BLaER1 (cell line): Measurements from ENCODE around the gene TMEFF2.

Source experiments
- H3K27ac ChIP-seq: shearing (Covaris generic); formaldehyde crosslinking; 2 replicates; pipeline ENCODE4 v1.8.1; 2022
- H3K27me3 ChIP-seq: shearing (Covaris generic); formaldehyde crosslinking; 2 replicates; pipeline ENCODE4 v1.8.1; 2022
- H3K36me3 ChIP-seq: shearing (Covaris generic); formaldehyde crosslinking; 2 replicates; pipeline ENCODE4 v1.8.1; 2022
- H3K4me1 ChIP-seq: shearing (Covaris generic); formaldehyde crosslinking; 2 replicates; pipeline ENCODE4 v1.8.1; 2022
- H3K4me2 ChIP-seq: shearing (Covaris generic); formaldehyde crosslinking; 2 replicates; pipeline ENCODE4 v1.8.1; 2022
- H3K4me3 ChIP-seq: shearing (Covaris generic); formaldehyde crosslinking; 2 replicates; pipeline ENCODE4 v1.8.1; 2022
- H3K9ac ChIP-seq: shearing (Covaris generic); formaldehyde crosslinking; 2 replicates; pipeline ENCODE4 v1.8.1; 2022
- H3K9me3 ChIP-seq: shearing (Covaris generic); formaldehyde crosslinking; 2 replicates; pipeline ENCODE4 v1.8.1; 2022
- H4K20me1 ChIP-seq: shearing (Covaris generic); formaldehyde crosslinking; 2 replicates; pipeline ENCODE4 v1.8.1; 2022
- Cebpa-rat ChIP-seq: shearing (Covaris generic); IDR thresholded peaks from 2 replicates; pipeline ENCODE4 v1.8.1; 2022

TMEFF2 gene

GRCh38 chr2:192186806-192187205 is 7.9 kb downstream of the TMEFF2 start:
- H3K9ac ChIP-seq = no peak overlapping the region
- no peaks in the 10 kb centered on the region for H4K20me1 ChIP-seq
- H3K36me3 ChIP-seq = no peaks in the 10 kb centered on the region
- H3K27me3 ChIP-seq = no peaks in the 10 kb centered on the region
- no peaks in the 10 kb centered on the region for H3K4me1 ChIP-seq
- no peak overlapping the region for H3K27ac ChIP-seq
- no peak for TF ChIP-seq Cebpa-rat
- no peaks in the 10 kb centered on the region for H3K9me3 ChIP-seq
- no peak overlapping the region for H3K4me3 ChIP-seq
- H3K4me2 ChIP-seq = no peak overlapping the region

- H3K27ac ChIP-seq = no peak overlapping the region
- H3K4me2 ChIP-seq = no peak overlapping the region
- no peaks in the 10 kb centered on the region for H3K36me3 ChIP-seq
- no peaks in the 10 kb centered on the region for H3K4me1 ChIP-seq
- no peaks in the 10 kb centered on the region for H3K9me3 ChIP-seq
- TF ChIP-seq Cebpa-rat = no peak
- H3K4me3 ChIP-seq = no peak overlapping the region
- no peak overlapping the region for H3K9ac ChIP-seq
- H4K20me1 ChIP-seq = no peaks in the 10 kb centered on the region
- H3K27me3 ChIP-seq = no peaks in the 10 kb centered on the region
These were observed 10.4 kb downstream of the TMEFF2 start for GRCh38 chr2:192184349-192184748.

GRCh38 chr2:192183296-192183695 is 11.4 kb downstream of the TMEFF2 start:
- H3K9ac ChIP-seq = no peak overlapping the region
- no peaks in the 10 kb centered on the region for H3K27me3 ChIP-seq
- no peaks in the 10 kb centered on the region for H4K20me1 ChIP-seq
- no peaks in the 10 kb centered on the region for H3K9me3 ChIP-seq
- no peak overlapping the region for H3K4me3 ChIP-seq
- H3K4me2 ChIP-seq = no peak overlapping the region
- TF ChIP-seq Cebpa-rat = no peak
- H3K36me3 ChIP-seq = no peaks in the 10 kb centered on the region
- H3K4me1 ChIP-seq = no peaks in the 10 kb centered on the region
- H3K27ac ChIP-seq = no peak overlapping the region

GRCh38 chr2:192166946-192167345 is 27.8 kb downstream of the TMEFF2 start:
- Histone ChIP-seq H3K4me3 (no peak overlapping the region), H3K9me3 (no peaks in the 10 kb centered on the region), H3K27me3 (no peaks in the 10 kb centered on the region), H4K20me1 (no peaks in the 10 kb centered on the region), H3K4me2 (no peak overlapping the region), H3K36me3 (no peaks in the 10 kb centered on the region), H3K9ac (no peak overlapping the region), H3K27ac (no peak overlapping the region), H3K4me1 (peaks cover 4% of the 10 kb centered on the region)
- no peak for TF ChIP-seq Cebpa-rat

- H3K4me2 ChIP-seq = no peak overlapping the region
- H3K9me3 ChIP-seq = no peaks in the 10 kb centered on the region
- no peaks in the 10 kb centered on the region for H4K20me1 ChIP-seq
- H3K4me3 ChIP-seq = no peak overlapping the region
- H3K4me1 ChIP-seq = peaks cover 11% of the 10 kb centered on the region
- no peak overlapping the region for H3K27ac ChIP-seq
- H3K9ac ChIP-seq = no peak overlapping the region
- no peaks in the 10 kb centered on the region for H3K36me3 ChIP-seq
- no peak for TF ChIP-seq Cebpa-rat
- H3K27me3 ChIP-seq = no peaks in the 10 kb centered on the region
These were observed 28.9 kb downstream of the TMEFF2 start for GRCh38 chr2:192165842-192166241.

- Histone ChIP-seq H3K9ac (no peak overlapping the region), H3K4me1 (peaks cover 11% of the 10 kb centered on the region), H4K20me1 (no peaks in the 10 kb centered on the region), H3K4me3 (no peak overlapping the region), H3K27ac (no peak overlapping the region), H3K9me3 (no peaks in the 10 kb centered on the region), H3K4me2 (no peak overlapping the region), H3K36me3 (no peaks in the 10 kb centered on the region), H3K27me3 (no peaks in the 10 kb centered on the region)
- no peak for TF ChIP-seq Cebpa-rat
These were observed 32.2 kb downstream of the TMEFF2 start for GRCh38 chr2:192162392-192163042.

- H3K4me3 ChIP-seq = no peak overlapping the region
- H3K27me3 ChIP-seq = no peaks in the 10 kb centered on the region
- H3K9me3 ChIP-seq = no peaks in the 10 kb centered on the region
- no peak for TF ChIP-seq Cebpa-rat
- no peak overlapping the region for H3K27ac ChIP-seq
- H3K4me2 ChIP-seq = peak overlapping the region; percentile 32
- H3K36me3 ChIP-seq = no peaks in the 10 kb centered on the region
- no peak overlapping the region for H3K9ac ChIP-seq
- peaks cover 11% of the 10 kb centered on the region for H3K4me1 ChIP-seq
- no peaks in the 10 kb centered on the region for H4K20me1 ChIP-seq
These were observed 33.0 kb downstream of the TMEFF2 start for GRCh38 chr2:192161656-192162290.

- Histone ChIP-seq H3K36me3 (no peaks in the 10 kb centered on the region), H3K27ac (no peak overlapping the region), H3K9me3 (no peaks in the 10 kb centered on the region), H3K27me3 (no peaks in the 10 kb centered on the region), H3K4me1 (peaks cover 25% of the 10 kb centered on the region), H3K9ac (no peak overlapping the region), H3K4me2 (no peak overlapping the region), H3K4me3 (no peak overlapping the region), H4K20me1 (no peaks in the 10 kb centered on the region)
- TF ChIP-seq Cebpa-rat = no peak
These were observed 35.0 kb downstream of the TMEFF2 start for GRCh38 chr2:192159736-192160135.

GRCh38 chr2:192159208-192159607 is 35.5 kb downstream of the TMEFF2 start:
- Histone ChIP-seq H3K9ac (no peak overlapping the region), H3K9me3 (no peaks in the 10 kb centered on the region), H3K4me2 (no peak overlapping the region), H3K27ac (no peak overlapping the region), H3K27me3 (no peaks in the 10 kb centered on the region), H3K4me3 (no peak overlapping the region), H4K20me1 (no peaks in the 10 kb centered on the region), H3K36me3 (no peaks in the 10 kb centered on the region), H3K4me1 (peaks cover 25% of the 10 kb centered on the region)
- TF ChIP-seq Cebpa-rat = no peak

GRCh38 chr2:192157776-192158175 is 37.0 kb downstream of the TMEFF2 start:
- H3K4me2 ChIP-seq = no peak overlapping the region
- H4K20me1 ChIP-seq = no peaks in the 10 kb centered on the region
- H3K9me3 ChIP-seq = no peaks in the 10 kb centered on the region
- no peak overlapping the region for H3K4me3 ChIP-seq
- H3K4me1 ChIP-seq = peaks cover 25% of the 10 kb centered on the region
- no peak overlapping the region for H3K9ac ChIP-seq
- TF ChIP-seq Cebpa-rat = no peak
- no peaks in the 10 kb centered on the region for H3K27me3 ChIP-seq
- no peak overlapping the region for H3K27ac ChIP-seq
- H3K36me3 ChIP-seq = no peaks in the 10 kb centered on the region
